Neural progenitor cell (in vitro differentiated cells): ENCODE results near the gene PITPNC1. TPM values are rescaled to one million over a fixed set of nuclear protein-coding genes. Genes with fewer than 3 reads are reported as not detected.
"Not testable (repeated sequence)": the region's sequence is repeated elsewhere in the genome, so short reads cannot be mapped to it uniquely, and the experiment has no call there.

ENCODE experiments used
- DNase-seq: peaks from one replicate; pipeline ENCODE4 v3.0.0-alpha.2; 2016; ENCODE audit warnings: low spot score
- H2AFZ ChIP-seq: fragments of 200-600 bp; sonication (generic); replicated peaks from 2 replicates; pipeline ENCODE4 v1.6.1; 2016; ENCODE audit warnings: antibody characterized with exemption
- H3F3A ChIP-seq: fragments of 200-600 bp; sonication (generic); 2 replicates; pipeline ENCODE4 v1.6.1; 2016; ENCODE audit warnings: antibody characterized with exemption, low read depth
- H3K27ac ChIP-seq: fragments of 200-600 bp; sonication (generic); 2 replicates; pipeline ENCODE4 v1.5.1; 2016; ENCODE audit warnings: mild to moderate bottlenecking
- H3K27me3 ChIP-seq: fragments of 200-600 bp; sonication (generic); 2 replicates; pipeline ENCODE4 v1.6.1; 2016; ENCODE audit warnings: mild to moderate bottlenecking, moderate library complexity
- H3K36me3 ChIP-seq: fragments of 200-600 bp; sonication (generic); 2 replicates; pipeline ENCODE4 v1.5.1; 2016
- H3K4me1 ChIP-seq: fragments of 200-600 bp; sonication (generic); 2 replicates; pipeline ENCODE4 v1.6.1; 2016; ENCODE audit warnings: mixed run types
- H3K4me2 ChIP-seq: fragments of 200-600 bp; sonication (generic); 2 replicates; pipeline ENCODE4 v1.6.1; 2016
- H3K4me3 ChIP-seq: fragments of 200-600 bp; sonication (generic); 2 replicates; pipeline ENCODE4 v1.5.1; 2016
- H3K79me2 ChIP-seq: fragments of 200-600 bp; sonication (generic); 2 replicates; pipeline ENCODE4 v1.6.1; 2016; ENCODE audit warnings: low read depth
- H3K9ac ChIP-seq: fragments of 200-600 bp; sonication (generic); 2 replicates; pipeline ENCODE4 v1.6.1; 2016
- H3K9me3 ChIP-seq: fragments of 200-600 bp; sonication (generic); 2 replicates; pipeline ENCODE4 v1.5.1; 2016; ENCODE audit warnings: low read depth
- H4K20me1 ChIP-seq: fragments of 200-600 bp; sonication (generic); 2 replicates; pipeline ENCODE4 v1.6.1; 2016; ENCODE audit warnings: low read depth
- H3K27ac Mint-ChIP-seq: 3 replicates; pipeline ENCODE4 v1.8.0; 2021; ENCODE audit warnings: mixed read lengths
- H3K27me3 Mint-ChIP-seq: 2 replicates; pipeline ENCODE4 v1.8.0; 2022; ENCODE audit warnings: low read depth, mild to moderate bottlenecking, inconsistent platforms, moderate library complexity, mixed read lengths; ENCODE audit not compliant: insufficient read depth
- H3K36me3 Mint-ChIP-seq: 3 replicates; pipeline ENCODE4 v1.8.0; 2021; ENCODE audit warnings: mixed read lengths
- H3K4me1 Mint-ChIP-seq: 3 replicates; pipeline ENCODE4 v1.8.0; 2021; ENCODE audit warnings: mixed read lengths
- H3K4me3 Mint-ChIP-seq: 3 replicates; pipeline ENCODE4 v1.8.0; 2021; ENCODE audit warnings: mild to moderate bottlenecking, moderate library complexity, mixed read lengths
- H3K9me3 Mint-ChIP-seq: 3 replicates; pipeline ENCODE4 v1.8.0; 2020; ENCODE audit warnings: mixed read lengths
- EZH2 ChIP-seq: fragments of 200-600 bp; sonication (generic); IDR thresholded peaks from 2 replicates; pipeline ENCODE4 v1.6.1; 2017; ENCODE audit warnings: antibody characterized with exemption, mild to moderate bottlenecking, moderate library complexity
- EZH2phosphoT487 ChIP-seq: fragments of 200-600 bp; sonication (generic); IDR thresholded peaks from 2 replicates; pipeline ENCODE4 v1.6.1; 2017; ENCODE audit warnings: antibody characterized with exemption
- total RNA-seq: library from RNA; depleted of rRNA; stranded (reverse); fragments of >200 nt; gene quantifications from 2 replicates; pipeline ENCODE4 v1.2.3, GENCODE V29; 2015; ENCODE audit warnings: low replicate concordance
- TF ChIP-seq, protein P1 (sequence below): fragments of 200-600 bp; sonication (generic); IDR thresholded peaks from 2 replicates; pipeline ENCODE4 v1.5.1; 2017; ENCODE audit warnings: antibody characterized with exemption, mild to moderate bottlenecking

The PITPNC1 gene
- total RNA-seq, 1 donor from 2014 or later: 8.1 TPM

GRCh38 chr17:67403483-67403882 lies 26.4 kb downstream of the PITPNC1 start:
- H3K79me2 ChIP-seq: no peaks in the 10 kb centered on the region
- Mint-ChIP-seq H3K36me3 (peaks cover 9% of the 10 kb centered on the region), H3K9me3 (peaks cover 5% of the 10 kb centered on the region), H3K4me1 (no peaks in the 10 kb centered on the region), H3K27me3 (peaks cover 3% of the 10 kb centered on the region), H3K27ac (no peak overlapping the region), H3K4me3 (no peak overlapping the region)
- no peak overlapping the region for H3K9ac ChIP-seq
- no peaks in the 10 kb centered on the region for H3F3A ChIP-seq
- TF ChIP-seq EZH2phosphoT487: no peak
- H4K20me1 ChIP-seq: no peaks in the 10 kb centered on the region
- no peak overlapping the region for H3K27ac ChIP-seq
- no peaks in the 10 kb centered on the region for H3K9me3 ChIP-seq
- H3K36me3 ChIP-seq: no peaks in the 10 kb centered on the region
- no peak overlapping the region for H3K4me3 ChIP-seq
- no peak overlapping the region for H2AFZ ChIP-seq
- no peak overlapping the region for H3K4me2 ChIP-seq
- no peaks in the 10 kb centered on the region for H3K4me1 ChIP-seq
- DNase-seq: no peak
- H3K27me3 ChIP-seq: no peaks in the 10 kb centered on the region

DNA sequence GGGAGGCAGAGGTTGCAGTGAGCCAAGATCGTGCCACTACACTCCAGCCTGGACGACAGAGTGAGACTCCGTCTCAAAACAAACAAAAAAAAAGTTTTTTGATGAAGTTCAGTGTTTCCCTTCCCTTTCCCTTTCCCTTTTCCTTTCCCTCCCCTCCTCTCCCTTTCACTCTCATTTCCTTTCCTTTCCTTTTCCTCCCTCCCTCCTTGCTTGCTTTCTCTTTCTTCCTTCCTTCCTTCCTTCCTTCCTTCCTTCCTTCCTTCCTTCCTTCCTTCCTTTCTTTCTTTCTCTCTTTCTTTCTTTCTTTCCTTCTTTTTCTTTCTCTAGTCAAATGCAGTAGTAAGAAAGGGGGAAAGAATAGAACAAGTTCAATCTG lies 31.4 kb downstream of the PITPNC1 start:
- H3F3A ChIP-seq, H3K9ac ChIP-seq, DNase-seq, H3K4me1 Mint-ChIP-seq, H2AFZ ChIP-seq, H3K79me2 ChIP-seq, H3K9me3 Mint-ChIP-seq, H3K27me3 ChIP-seq, H3K27ac ChIP-seq, H3K27ac Mint-ChIP-seq, H3K27me3 Mint-ChIP-seq, H3K4me3 Mint-ChIP-seq, H3K4me1 ChIP-seq, H3K4me3 ChIP-seq, H3K4me2 ChIP-seq, H3K36me3 ChIP-seq, H3K9me3 ChIP-seq, H4K20me1 ChIP-seq: not testable (repeated sequence)
- peaks cover 13% of the 10 kb centered on the region for H3K36me3 Mint-ChIP-seq

- TF ChIP-seq EZH2: no peak
- no peak for TF ChIP-seq EZH2phosphoT487
- TF ChIP-seq, protein P1, sequence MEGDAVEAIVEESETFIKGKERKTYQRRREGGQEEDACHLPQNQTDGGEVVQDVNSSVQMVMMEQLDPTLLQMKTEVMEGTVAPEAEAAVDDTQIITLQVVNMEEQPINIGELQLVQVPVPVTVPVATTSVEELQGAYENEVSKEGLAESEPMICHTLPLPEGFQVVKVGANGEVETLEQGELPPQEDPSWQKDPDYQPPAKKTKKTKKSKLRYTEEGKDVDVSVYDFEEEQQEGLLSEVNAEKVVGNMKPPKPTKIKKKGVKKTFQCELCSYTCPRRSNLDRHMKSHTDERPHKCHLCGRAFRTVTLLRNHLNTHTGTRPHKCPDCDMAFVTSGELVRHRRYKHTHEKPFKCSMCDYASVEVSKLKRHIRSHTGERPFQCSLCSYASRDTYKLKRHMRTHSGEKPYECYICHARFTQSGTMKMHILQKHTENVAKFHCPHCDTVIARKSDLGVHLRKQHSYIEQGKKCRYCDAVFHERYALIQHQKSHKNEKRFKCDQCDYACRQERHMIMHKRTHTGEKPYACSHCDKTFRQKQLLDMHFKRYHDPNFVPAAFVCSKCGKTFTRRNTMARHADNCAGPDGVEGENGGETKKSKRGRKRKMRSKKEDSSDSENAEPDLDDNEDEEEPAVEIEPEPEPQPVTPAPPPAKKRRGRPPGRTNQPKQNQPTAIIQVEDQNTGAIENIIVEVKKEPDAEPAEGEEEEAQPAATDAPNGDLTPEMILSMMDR: no peak
- H3K4me3 ChIP-seq: no peak overlapping the region
- peaks cover 22% of the 10 kb centered on the region for H3K9me3 Mint-ChIP-seq
- H3K27me3 ChIP-seq: no peaks in the 10 kb centered on the region
- no peak overlapping the region for H3K4me3 Mint-ChIP-seq
- no peaks in the 10 kb centered on the region for H3K36me3 ChIP-seq
- DNase-seq: no peak
- H4K20me1 ChIP-seq: no peaks in the 10 kb centered on the region
- H3K36me3 Mint-ChIP-seq: peaks cover 13% of the 10 kb centered on the region
- no peak overlapping the region for H2AFZ ChIP-seq
- H3K4me1 Mint-ChIP-seq: no peaks in the 10 kb centered on the region
- H3K4me2 ChIP-seq: no peak overlapping the region
- H3K27ac Mint-ChIP-seq: no peak overlapping the region
- peaks cover 6% of the 10 kb centered on the region for H3K27me3 Mint-ChIP-seq
- H3K9me3 ChIP-seq: no peaks in the 10 kb centered on the region
- H3K4me1 ChIP-seq: no peaks in the 10 kb centered on the region
- H3K79me2 ChIP-seq: no peaks in the 10 kb centered on the region
- no peaks in the 10 kb centered on the region for H3F3A ChIP-seq
- H3K27ac ChIP-seq: no peak overlapping the region
- H3K9ac ChIP-seq: no peak overlapping the region
Observed at GRCh38 chr17:67411397-67411796, 34.3 kb downstream of the PITPNC1 start.

DNA sequence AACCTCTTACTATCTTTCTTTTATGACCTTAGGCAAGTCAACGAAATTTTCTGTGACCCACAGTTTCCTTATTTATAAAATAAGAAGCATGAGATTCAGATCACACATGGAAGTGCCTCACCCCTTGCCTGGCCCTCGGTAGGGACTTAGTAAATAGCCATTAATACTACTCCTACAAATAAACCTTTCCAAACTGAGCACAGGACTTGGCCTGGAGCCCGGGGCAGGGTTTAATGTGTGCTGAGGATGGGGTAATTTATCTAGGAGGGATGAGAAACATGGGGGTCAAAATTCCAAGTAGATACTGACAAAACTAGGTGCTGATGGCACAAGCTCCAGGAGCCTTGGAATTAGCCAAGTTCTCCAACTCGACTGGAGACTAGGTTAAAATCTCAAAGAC lies 35.0 kb downstream of the PITPNC1 start:
- Mint-ChIP-seq H3K36me3 (peaks cover 13% of the 10 kb centered on the region), H3K27me3 (peaks cover 6% of the 10 kb centered on the region), H3K27ac (no peak overlapping the region), H3K4me1 (no peaks in the 10 kb centered on the region), H3K9me3 (peaks cover 22% of the 10 kb centered on the region), H3K4me3 (no peak overlapping the region)
- TF ChIP-seq, protein P1: no peak
- TF ChIP-seq EZH2 (no peak), EZH2phosphoT487 (no peak)
- Histone ChIP-seq H3K27me3 (no peaks in the 10 kb centered on the region), H3K79me2 (no peaks in the 10 kb centered on the region), H3K4me3 (no peak overlapping the region), H3K9ac (no peak overlapping the region), H3K36me3 (no peaks in the 10 kb centered on the region), H3K4me2 (no peak overlapping the region), H3F3A (no peaks in the 10 kb centered on the region), H3K9me3 (no peaks in the 10 kb centered on the region), H4K20me1 (no peaks in the 10 kb centered on the region), H3K27ac (no peak overlapping the region), H3K4me1 (no peaks in the 10 kb centered on the region), H2AFZ (no peak overlapping the region)
- no peak for DNase-seq
